8988T (cell line): ENCODE data around the gene RAB7B.
A peak's percentile ranks its signal among the peaks of the same experiment; 100 is the strongest.

Experiments
- DNase-seq: peaks from one replicate; pipeline ENCODE4 v3.0.0; 2011

The RAB7B gene

GRCh38 chr1:205993068-205993467 is 10.1 kb downstream of the RAB7B start:
- no peak for DNase-seq

GRCh38 chr1:205992218-205992882 is 10.8 kb downstream of the RAB7B start:
- DNase-seq: no peak

- DNase-seq: no peak
Observed at GRCh38 chr1:205991237-205991636, 12.0 kb downstream of the RAB7B start.

- no peak for DNase-seq
Observed at GRCh38 chr1:205990226-205990625, 13.0 kb downstream of the RAB7B start.

- DNase-seq: no peak
Observed at GRCh38 chr1:205989786-205990185, 13.4 kb downstream of the RAB7B start.

GRCh38 chr1:205988585-205988995 is 14.6 kb downstream of the RAB7B start:
- DNase-seq: no peak

- DNase-seq: no peak
Observed at GRCh38 chr1:205986861-205987260, 16.3 kb downstream of the RAB7B start.

- DNase-seq: no peak
Observed at GRCh38 chr1:205986292-205986691, 16.9 kb downstream of the RAB7B start.

GRCh38 chr1:205985330-205986005 is 17.7 kb downstream of the RAB7B start:
- DNase-seq: no peak

GRCh38 chr1:205983925-205984725 is 19.1 kb downstream of the RAB7B start:
- DNase-seq: peak; percentile 63

- DNase-seq: no peak
Observed at GRCh38 chr1:205981257-205981656, 21.9 kb downstream of the RAB7B start.

- no peak for DNase-seq
Observed at GRCh38 chr1:205980237-205980870, 22.8 kb downstream of the RAB7B start.

GRCh38 chr1:205979301-205979700 is 23.9 kb downstream of the RAB7B start:
- no peak for DNase-seq

GRCh38 chr1:205978676-205979075 is 24.5 kb downstream of the RAB7B start:
- no peak for DNase-seq

- peak; percentile 55 for DNase-seq
Observed at GRCh38 chr1:205977402-205978014, 25.7 kb downstream of the RAB7B start.

- no peak for DNase-seq
Observed at GRCh38 chr1:205976708-205977401, 26.3 kb downstream of the RAB7B start.

GRCh38 chr1:205976036-205976435 is 27.2 kb downstream of the RAB7B start:
- no peak for DNase-seq

- no peak for DNase-seq
Observed at GRCh38 chr1:205975387-205975998, 27.7 kb downstream of the RAB7B start.

- DNase-seq: no peak
Observed at GRCh38 chr1:205974712-205975111, 28.5 kb downstream of the RAB7B start.

- DNase-seq: no peak
Observed at GRCh38 chr1:205973377-205974232, 29.6 kb downstream of the RAB7B start.
